NCI-H1105 (cell line): ENCODE measurements around the gene USP5.
"Not testable (repeated sequence)": the region's sequence is repeated elsewhere in the genome, so short reads cannot be mapped to it uniquely, and the experiment has no call there.

Experiments used
- DNase-seq: peaks from one replicate; lab custom pipeline; 2025; lab: John Stamatoyannopoulos, UW

USP5 gene

DNA sequence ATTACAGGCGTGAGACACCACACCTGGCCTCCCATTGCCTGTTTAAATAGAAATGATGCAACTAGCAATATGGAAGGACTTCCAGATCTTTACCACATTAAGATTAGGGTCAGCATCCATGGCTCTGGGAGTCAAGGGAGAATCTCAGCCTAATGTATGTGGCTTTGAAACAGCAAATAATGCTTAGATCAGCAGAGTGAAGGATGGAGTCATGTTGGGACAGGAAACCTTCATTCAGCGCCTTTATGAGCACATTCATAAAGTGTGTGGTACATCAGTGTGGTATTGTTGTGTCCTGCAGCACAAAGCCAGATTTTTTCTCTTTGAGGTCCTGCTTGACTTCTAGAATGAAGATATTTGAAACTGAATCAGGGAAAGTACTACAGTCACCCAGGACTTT is 36.4 kb downstream of the USP5 start:
- DNase-seq: no peak

- not testable (repeated sequence) for DNase-seq
Observed at GRCh38 chr12:6888794-6889193, 36.8 kb downstream of the USP5 start.

DNA sequence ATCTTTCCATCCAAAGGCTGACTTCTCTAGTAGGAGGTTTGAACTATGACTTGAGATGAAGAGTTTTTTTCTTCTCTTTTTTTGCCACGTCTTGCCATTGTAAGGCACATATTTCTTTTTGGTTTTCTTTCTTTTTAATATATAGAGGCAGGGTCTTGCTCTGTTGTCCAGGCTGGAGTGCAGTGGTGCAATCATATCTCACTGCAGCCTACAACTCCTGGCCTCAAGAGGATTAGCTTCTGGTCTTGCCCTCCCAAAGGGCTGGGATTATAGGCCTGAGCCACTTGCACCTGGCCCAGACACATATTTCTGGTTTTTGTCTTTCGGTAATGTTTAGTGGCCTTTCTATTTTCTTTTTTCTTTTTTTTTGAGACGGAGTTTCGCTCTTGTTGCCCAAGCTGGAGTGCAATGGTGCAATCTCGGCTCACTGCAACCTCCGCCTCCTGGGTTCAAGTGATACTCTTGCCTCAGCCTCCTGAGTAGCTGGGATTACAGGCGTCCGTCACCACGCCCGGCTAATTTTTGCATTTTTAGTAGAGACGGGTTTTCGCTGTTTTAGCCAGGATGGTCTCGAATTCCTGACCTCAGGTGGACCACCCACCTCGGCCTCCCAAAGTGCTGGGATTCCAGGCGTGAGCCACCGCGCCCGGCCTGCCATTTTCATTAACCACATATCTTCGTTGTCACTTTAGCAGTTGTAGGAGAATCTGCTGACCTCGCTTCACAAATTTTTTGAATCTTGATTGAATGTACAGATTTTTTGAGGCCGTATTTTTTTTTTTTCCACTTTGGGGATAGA is 38.0 kb downstream of the USP5 start:
- not testable (repeated sequence) for DNase-seq

DNA sequence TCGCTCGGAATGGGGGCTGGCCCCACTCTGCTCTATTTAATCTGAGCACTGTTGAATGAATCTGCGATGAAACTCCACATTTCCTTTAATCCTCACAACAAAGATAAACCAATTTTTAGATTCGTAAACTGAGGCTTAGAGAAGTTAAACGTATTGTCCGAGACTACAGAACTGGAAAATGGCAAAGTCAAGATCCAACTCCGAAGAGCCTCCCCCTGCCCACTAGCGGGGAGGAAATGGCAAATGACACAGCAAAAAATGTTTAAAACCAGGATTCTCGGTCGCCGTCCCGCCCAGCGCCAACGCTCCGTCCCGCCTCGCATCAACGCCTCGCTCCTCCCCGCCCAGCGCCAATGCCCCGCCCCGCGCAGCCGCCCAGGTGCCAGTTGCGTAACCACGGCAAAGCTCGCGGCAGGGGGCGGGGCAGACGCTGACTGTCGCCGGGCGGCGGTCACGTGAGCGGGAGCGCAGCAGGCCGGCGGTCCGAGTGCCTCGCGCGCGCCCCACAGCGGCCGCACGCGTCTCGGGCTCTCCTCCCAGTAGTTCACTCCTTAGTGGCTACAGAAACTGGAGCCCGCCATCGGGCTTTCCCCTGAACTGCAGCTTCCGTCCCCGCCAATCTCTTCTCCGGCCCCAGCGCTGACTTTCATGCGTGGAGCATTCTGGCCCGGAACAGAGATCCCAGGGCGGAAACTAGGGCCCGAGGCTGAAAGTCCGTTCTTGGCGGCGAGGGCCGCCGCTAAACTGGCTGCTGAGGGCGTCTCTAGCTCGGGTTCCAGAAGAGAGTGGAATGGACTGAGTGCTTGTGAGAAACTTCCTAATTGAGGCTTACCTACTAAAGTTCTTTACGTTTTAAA is 39.1 kb downstream of the USP5 start:
- peak; percentile 98 for DNase-seq

- DNase-seq: no peak
Observed at GRCh38 chr12:6891646-6892001, 39.7 kb downstream of the USP5 start.

DNA sequence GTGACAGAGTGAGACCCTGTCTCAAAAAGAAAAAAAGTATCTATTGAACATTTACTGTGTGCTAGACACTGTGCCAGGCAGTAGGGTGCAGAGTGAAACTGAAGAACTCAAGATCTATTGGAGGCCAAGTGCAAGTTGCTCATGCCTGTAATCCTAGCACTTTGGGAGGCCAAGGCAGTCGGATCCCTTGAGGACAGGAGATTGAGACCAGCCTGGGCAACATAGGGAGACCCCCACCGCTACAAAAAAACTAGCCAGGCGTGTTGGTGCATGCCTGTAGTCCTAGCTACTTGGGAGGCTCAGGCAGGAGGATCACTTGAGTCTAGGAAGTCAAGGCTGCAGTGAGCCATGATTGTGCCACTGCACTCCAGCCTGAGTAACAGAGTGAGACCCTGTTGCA is 40.7 kb downstream of the USP5 start:
- DNase-seq: not testable (repeated sequence)

GRCh38 chr12:6894321-6894720 is 42.4 kb downstream of the USP5 start:
- DNase-seq: no peak

GRCh38 chr12:6896846-6897435 is 45.0 kb downstream of the USP5 start:
- DNase-seq: no peak

- no peak for DNase-seq
Observed at GRCh38 chr12:6899427-6899826, 47.5 kb downstream of the USP5 start.

GRCh38 chr12:6899837-6900519 is 48.0 kb downstream of the USP5 start:
- DNase-seq: no peak

- no peak for DNase-seq
Observed at GRCh38 chr12:6902448-6902847, 50.5 kb downstream of the USP5 start.

DNA sequence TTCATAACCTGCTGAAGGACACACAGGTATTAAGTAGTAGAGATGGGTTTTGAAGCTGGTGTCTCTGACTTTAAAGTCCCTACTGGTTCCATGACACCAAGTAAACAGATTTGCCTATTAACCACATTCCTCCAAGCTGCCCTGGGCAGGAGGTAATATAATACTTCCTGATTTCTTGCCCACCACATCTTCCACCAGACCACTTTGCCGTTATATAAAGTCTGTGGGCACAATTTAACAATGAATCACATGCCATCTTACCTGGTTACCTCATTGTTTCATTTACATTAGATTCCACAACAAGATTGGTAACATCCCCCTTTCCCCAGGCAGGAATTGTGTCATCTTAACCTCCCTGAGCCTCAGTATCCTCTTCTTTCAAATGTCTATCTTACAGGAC is 51.8 kb downstream of the USP5 start:
- DNase-seq: no peak

DNA sequence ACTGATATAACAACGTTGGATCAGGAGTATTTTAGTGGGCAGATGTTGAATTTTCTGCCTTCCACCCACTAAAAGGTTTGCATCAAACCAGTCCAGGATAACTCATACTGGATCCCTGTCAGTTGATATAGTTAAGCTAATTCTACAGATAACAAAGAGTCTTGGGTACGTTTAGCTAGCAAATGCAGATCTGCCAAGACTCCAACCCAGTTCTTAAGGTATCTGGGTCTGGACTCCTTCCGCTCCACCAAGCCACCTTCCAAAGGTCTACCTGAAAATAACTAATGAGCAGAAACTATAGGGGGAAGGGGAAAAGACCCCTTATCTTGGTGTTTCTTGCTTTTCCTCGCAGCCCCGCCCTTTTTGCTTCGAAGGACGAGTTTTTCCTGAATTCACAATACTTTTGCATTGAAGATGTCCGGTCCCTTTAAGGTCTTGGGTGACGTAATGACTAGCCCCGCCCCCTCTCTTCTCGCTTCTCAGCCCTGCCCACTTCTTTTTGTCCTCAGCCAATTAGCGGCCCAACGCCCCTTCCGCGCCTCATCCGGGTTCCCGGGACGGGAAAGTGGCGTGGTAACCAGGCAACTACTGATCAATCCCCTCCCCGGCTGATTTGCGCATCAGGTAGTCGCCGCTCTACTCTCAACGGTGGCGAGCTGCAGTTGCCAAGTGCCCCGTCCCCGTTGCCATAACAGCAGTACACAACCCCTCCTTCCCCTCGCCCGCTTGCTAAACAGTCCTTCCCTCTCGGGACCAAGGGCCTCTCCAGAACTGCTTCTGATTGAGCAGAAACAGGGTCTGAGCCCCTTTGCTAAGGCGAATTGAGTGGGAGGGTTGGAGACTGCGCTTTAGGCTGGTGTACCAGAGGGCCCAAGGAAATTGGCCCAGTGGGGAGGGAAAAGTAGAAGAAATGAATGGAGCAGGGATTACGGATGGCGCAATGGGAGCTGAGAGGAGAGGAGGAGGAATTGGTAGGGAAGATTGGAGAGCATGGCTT is 52.6 kb downstream of the USP5 start, which contains the start of gene LRRC23:
Gene LRRC23 (plus strand): TSS at position 543 of the 997 bp plus-strand sequence. CDS start 812 bp downstream, outside the sequence.
- DNase-seq: peak; percentile 98

GRCh38 chr12:6905414-6906040 is 53.6 kb downstream of the USP5 start:
- DNase-seq: no peak

DNA sequence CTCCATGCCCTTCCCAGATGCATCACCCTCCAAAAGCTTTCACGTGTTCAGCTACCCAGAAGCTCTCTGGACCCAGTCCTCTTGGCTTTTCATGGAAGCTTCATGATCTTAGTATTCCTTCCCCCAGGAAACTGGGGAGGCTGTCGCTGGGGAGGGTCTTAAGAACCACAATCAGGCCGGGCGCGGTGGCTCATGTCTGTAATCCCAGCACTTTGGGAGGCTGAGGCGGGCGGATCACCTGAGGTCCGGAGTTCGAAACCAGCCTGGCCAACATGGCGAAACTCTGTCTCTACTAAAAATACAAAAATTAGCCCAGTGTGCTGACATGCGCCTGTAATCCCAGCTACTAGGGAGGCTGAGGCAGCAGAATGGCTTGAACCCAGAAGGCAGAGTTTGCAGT is 56.2 kb downstream of the USP5 start:
- DNase-seq: not testable (repeated sequence)

DNA sequence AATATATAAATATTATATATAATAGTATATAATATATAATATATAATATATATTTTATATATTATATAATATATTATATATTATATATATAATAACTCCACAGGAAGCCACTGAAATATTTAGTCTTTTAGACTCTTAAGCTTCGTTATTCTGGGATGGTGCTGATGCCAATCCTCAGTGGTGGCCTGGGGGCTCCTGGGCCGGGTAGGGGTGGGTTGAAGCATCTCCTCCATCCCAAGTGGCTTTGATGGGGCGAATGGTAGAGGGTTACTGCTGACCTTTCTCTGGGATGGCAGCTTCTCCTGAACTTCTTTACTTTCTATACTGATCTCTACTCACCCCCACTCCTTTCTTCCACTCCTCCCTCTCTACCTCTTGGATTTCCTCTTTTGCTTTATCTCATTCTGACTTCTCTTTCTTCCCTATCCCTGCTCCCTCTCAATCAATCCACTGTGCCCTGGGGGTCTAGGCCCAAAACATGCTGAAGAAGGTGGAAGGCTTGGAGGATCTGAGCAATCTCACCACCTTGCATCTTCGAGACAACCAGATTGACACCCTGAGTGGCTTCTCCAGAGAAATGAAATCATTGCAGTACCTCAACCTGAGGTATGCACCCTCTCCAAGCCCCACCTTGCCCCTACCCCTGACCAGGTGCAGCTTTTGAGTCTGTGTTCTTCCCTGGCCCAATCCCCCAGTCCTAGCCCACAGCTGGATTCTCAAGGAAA is 57.6 kb downstream of the USP5 start:
- no peak for DNase-seq

GRCh38 chr12:6912164-6912935 is 60.4 kb downstream of the USP5 start:
- no peak for DNase-seq

- peak; percentile 49 for DNase-seq
Observed at GRCh38 chr12:6914246-6914946, 62.4 kb downstream of the USP5 start, which contains the start of gene ENO2. ENO2 (plus strand) TSS chr12:6914580; CDS start chr12:6915833, 1,253 bp downstream.
